ENCODE measurements around the gene RPRML. TPM values are rescaled to one million over a fixed set of nuclear protein-coding genes. Genes with fewer than 3 reads are reported as not detected.
"Not testable (repeated sequence)": the region's sequence is repeated elsewhere in the genome, so short reads cannot be mapped to it uniquely, and the experiment has no call there.

RPRML gene
- total RNA-seq: not detected

- no peak for DNase-seq
These were observed at the start of gene RPRML for GRCh38 chr17:46979147-46979863. Gene RPRML (minus strand): TSS chr17:46979253. CDS start chr17:46979007, 246 bp downstream.

- not testable (repeated sequence) for DNase-seq
These were observed 37.9 kb upstream of the RPRML start for GRCh38 chr17:47016966-47017365.

GRCh38 chr17:47013341-47013740 lies 34.3 kb upstream of the RPRML start:
- no peak for DNase-seq

GRCh38 chr17:47012457-47012856 lies 33.4 kb upstream of the RPRML start:
- DNase-seq: no peak

- no peak for DNase-seq
These were observed 30.9 kb upstream of the RPRML start for GRCh38 chr17:47009759-47010594.

GRCh38 chr17:47004906-47005305 lies 25.9 kb upstream of the RPRML start:
- DNase-seq: no peak

DNA sequence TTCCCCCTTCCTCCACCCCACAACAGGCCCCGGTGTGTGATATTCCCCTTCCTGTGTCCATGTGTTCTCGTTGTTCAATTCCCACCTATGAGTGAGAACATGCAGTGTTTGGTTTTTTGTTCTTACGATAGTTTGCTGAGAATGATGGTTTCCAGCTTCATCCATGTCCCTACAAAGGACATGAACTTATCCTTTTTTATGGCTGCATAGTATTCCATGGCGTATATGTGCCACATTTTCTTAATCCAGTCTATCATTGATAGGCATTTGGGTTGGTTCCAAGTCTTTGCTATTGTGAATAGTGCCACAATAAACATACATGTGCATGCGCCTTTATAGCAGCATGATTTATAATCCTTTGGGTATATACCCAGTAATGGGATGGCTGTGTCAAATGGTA lies 24.8 kb upstream of the RPRML start:
- not testable (repeated sequence) for DNase-seq

DNA sequence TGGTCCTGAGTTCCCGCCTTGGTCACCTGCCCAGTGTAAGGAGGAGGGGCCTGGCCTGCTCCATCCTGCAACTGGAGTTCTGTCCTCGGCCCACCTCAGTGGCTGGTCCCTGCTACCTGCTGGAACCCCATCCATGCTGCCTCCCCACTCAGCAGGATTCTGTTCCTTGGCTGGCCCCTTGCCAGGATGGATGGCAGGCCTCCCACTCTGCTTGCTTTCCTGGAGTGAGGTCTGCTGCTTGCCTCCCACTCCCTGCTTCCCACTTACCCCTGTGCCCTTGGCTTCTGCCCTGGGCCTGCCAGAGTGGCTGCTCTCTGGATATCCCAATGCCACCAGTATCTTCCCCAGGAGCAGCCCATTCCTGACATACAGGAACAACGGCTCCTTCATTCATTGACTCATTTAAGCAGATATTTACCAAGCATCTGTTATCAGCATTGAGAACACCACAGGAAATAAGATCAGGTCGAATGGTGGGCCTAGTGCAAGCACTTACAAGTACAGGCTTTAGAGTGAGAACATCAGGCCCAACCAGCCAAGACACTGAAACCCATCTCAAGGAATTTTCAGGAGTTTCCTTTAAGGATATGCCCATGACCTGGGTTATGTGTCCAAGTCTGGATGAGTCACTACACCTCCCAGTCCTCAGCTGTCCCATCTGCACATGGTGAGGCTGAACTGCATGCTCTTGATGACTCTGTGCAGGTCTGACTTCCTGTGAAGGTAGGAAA lies 17.0 kb upstream of the RPRML start:
- DNase-seq: no peak

DNA sequence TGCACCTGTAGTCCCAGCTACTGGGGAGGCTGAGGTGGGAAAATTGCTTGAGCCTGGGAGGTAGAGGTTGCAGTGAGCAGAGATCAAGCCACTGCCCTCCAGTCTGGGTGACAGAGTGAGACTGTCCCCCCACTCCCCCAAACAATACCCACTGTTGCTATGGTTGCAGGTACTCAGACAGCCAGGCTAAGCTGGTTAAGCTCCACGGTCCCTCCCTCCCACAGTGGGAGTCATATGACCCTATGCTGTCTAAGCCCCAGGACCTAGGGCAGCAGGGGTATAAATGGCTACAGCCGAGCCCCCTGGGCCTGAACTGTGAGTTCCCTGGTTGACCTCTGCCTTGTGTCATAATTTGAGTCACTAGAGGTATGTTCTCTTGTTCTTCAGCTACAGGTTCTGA lies 15.9 kb upstream of the RPRML start:
- no peak for DNase-seq

DNA sequence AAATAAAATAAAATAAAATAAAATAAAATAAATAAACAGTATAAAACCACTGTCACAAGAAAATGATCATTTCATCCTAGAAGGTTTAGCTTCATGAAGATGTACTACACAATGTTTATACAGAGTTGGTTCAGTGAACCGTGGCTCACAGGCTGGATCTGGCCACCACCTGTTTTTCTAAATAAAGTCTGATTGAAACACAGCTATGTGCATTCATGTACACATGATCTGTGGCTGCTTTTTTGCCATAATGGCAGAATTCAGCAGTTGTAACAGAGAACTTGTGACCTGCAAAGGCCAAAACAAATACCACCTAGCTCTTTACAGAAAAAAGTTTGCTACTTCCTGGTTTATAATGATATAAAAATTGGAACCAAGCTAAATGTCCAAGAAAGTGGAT lies 12.6 kb upstream of the RPRML start:
- no peak for DNase-seq

DNA sequence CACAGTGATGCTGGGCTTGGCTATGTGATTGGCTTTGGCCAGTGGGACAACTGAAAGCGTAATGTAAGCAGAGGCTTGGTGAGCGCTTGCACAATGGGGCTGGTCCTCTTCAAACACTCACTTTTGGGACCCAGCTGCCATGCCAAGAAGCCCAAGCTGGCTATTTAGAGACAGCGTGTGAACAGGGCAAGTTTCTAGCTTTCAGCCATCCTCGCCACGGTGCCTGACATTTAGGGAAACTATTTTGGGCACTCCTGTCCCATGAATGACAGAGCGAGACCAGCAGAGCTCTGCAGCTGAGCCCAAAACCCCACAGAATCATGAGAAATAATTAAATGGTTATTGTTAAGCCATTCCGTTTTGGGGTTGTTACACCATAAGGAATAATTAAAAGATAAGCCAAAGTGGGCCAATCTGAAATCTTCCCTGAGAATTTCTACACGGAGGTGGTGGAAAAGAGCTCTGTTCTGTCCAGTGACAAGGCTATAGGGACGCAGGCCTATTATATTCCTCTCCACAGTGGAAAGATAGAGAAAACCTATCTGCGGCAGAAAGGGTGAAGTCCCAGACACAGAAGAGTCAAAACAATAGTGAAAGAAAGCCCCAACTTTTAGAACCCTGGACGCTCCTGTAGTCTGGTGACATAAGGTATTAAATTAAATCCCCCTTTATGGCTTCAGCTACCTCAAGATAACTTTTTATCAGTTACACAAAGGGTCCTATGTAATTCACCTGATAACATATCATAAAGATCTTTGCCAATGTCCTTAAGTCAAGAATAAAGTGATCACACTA lies 10.8 kb upstream of the RPRML start:
- no peak for DNase-seq

DNA sequence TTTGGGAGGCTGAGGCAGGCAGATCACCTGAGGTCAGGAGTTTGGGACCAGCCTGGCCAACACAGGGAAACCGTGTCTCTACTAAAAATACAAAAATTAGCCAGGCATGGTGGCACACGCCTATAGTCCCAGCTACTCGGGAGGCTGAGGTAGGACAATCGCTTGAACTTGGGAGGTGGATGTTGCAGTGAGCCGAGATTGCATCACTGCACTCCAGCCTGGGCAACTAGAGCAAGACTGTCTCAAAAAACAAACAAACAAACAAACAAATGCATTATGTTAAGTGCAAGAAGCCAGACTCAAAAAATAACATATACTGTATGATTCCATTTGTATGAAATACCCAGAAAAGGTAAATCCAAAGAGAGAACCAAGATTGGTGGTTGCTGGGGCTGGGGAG lies 8.9 kb upstream of the RPRML start:
- not testable (repeated sequence) for DNase-seq

- no peak for DNase-seq
These were observed 7.3 kb upstream of the RPRML start for GRCh38 chr17:46986366-46986765.

DNA sequence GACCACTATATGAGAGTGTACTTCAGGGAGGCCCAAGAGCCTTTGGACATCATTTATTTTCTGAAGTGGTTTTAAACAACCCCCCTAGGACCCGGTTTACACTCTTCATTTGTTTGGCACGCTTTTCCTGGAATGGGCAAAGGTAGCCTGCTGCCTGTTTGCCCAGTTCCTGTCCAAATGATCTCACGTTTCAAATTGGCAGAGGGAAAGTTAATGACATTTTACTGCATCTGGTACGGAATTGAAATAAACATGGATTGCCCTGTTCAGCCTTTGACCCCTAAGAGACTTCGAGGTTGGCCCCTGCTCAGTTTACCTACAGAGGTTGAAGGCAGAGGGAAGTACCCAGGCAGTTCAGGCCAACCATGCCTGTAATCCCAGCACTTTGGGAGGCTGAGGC lies 5.8 kb upstream of the RPRML start:
- no peak for DNase-seq

- no peak for DNase-seq
These were observed 5.3 kb upstream of the RPRML start for GRCh38 chr17:46984341-46984740.

DNA sequence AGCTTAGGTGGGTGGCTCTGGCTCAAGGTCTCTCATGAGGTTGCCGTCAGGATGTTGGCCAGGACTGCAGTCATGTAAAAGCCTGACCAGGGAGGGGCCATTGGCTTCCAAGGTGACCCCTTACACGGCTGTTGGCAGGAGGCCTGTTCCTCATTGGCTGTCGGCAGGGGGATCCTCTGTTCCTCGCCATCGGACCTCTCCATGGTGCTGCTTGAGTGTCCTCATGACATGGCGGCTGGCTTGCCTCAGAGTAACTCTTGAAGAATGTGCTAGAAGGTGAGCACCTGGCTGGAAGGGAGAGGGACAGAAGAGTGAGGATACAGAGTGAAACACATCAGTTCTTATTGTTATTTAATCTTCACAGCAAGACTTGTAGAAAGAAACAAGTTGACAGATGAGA lies 4.7 kb upstream of the RPRML start:
- DNase-seq: no peak

GRCh38 chr17:46982577-46982976 lies 3.5 kb upstream of the RPRML start:
- no peak for DNase-seq

DNA sequence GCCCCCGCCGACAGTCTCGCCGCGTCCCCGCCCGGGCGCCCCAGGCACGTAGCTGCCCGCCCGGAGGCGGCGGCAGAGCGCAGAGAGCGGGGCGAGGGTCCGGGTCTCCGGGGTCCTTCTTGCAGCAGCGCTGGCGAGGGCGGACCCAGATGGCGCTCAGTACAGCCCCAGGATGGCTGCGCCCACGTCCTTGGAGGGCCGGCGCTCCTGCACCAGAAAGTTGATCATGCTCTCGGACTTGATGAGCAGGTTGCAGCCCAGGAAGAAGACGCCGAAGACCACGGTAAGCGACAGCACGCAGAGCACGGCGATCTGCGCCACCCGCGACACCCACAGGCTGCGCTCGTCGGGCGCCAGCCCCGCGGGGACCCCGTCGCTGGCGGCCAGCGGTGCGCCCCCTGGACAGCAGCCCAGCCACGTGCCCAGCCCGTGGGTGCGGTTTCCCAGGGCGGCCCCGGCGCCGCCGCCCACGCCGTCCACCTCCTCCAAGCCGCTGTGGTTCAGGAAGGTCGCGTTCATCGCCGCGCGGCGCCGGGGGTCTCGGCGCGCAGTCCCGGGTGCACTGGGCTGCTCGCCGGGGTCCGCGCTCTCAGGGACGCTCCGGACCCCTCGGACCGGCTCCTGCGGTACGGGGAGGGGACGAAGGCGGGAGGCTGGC lies 435 bp downstream of the RPRML start:
- no peak for DNase-seq

DNA sequence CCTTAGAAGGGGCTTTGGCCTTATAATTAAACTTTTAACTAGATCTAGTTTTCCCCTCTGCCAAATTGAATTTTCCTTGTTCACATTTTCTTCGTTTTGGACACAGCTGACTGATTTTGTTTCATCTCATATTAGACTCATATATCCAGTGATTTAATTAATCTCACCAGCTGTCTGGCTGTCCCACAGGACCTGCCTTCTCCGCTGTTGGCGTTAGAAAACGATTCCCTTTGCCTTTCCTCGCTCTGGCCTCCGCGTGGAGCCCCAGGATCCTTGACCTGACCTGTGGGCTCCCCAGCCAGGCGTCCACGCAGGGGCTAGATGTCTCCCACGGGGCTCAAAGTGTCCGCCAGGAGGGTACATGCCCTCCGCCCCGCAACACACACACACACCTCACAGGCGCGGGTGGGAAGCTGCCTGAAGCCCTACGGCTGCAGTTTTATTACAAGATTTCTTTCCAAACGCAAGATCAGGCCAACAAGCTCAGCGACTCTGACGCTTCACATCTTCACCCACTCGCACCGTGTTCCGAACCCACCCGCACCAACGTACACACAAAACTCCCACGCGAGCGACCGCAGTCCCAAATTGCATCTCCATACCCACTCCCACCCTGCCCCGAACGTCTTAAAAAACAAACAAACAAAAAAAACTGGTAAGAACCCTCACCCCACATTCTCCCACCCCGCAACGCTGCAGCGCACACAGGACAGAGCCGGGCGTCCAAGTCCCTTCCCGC lies 1.1 kb downstream of the RPRML start:
- DNase-seq: no peak

DNA sequence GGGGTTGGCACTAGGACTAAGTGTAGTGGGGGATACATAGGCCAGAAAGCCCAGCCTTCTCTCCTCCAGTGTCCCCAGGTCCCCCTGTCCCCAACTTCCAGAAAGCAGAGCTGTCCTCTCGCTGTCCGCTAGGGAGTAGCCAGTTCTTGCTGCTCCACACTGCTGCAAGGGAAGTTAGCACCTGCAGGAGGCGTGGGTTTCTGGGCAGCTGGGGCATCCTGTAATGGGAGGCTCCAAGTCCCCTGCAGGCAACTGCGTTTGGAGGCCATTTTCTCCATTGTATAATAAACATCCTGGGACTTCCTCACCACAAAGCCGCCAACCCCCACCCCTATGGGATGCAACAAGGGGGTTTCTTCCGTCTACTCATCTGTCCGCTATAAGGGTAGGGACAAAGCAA lies 1.7 kb downstream of the RPRML start:
- DNase-seq: no peak

GRCh38 chr17:46976626-46977270 lies 2.3 kb downstream of the RPRML start:
- no peak for DNase-seq
